ENCODE measurements around the gene NUP107. TPM values are rescaled to one million over a fixed set of nuclear protein-coding genes. Genes with fewer than 3 reads are reported as not detected.

Gene NUP107
- total RNA-seq, 1 experiment from 2014 or later = 82.3 TPM

DNA sequence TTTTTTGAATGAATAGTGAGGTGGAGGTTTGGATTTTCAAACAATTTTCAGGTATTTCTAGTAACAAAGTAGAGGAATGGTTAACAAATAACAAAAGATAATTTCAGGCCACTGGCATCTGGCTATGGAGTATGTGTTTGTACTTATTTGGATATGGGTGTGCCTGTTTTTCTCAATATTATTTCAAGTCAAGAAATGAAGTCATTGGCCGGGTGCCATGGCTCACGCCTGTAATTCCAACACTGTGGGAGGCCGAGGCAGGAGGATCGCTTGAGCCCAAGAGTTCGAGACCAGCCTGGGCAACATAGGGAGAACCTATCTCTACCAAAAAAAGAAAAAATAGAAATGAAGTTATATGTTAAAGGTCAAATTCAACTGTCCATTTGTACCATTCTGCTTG, 73.1 kb downstream of the NUP107 start:
- H3K9me3 ChIP-seq (ENCODE audit: control insufficient read depth, insufficient read depth, low read depth, low read length) = no peaks in the 10 kb centered on the region
- no peak for ATAC-seq
- H3K36me3 ChIP-seq (ENCODE audit: control insufficient read depth, insufficient read depth, low read length) = 0 out of 2 replicates have a peak, but pooled peaks cover 2% of the 10 kb centered on the region
- no peaks in the 10 kb centered on the region for H3K27me3 ChIP-seq (ENCODE audit: control insufficient read depth, insufficient read depth, low read length)
- in situ Hi-C loops (cut with HindIII; ENCODE audit: low pct_unique_long_range_greater_than_20kb, low sequenced_read_pairs) = no loop called here
- POLR2A ChIA-PET = no interaction called here
- H3K27ac ChIP-seq (ENCODE audit: low read length) = no peak overlapping the region
- BruUV-seq (replicated peaks) = no TSS peak
- CTCF ChIA-PET = no interaction called here
- no peaks in the 10 kb centered on the region for H3K4me1 ChIP-seq (ENCODE audit: control insufficient read depth, insufficient read depth, low read length)
- intact Hi-C loops (cut with micrococcal nuclease; ENCODE audit: unreplicated experiment) = no loop called here
- H3K4me3 ChIP-seq (ENCODE audit: low read depth in 2 of 2, low read length in 2 of 2) = no peak overlapping the region
- TF ChIP-seq REST (IDR thresholded peaks at IDR 0.05; ENCODE audit: insufficient read depth in 1 of 2, low read depth in 2 of 2, low read length in 1 of 2) (no peak), CTCF (IDR thresholded peaks at IDR 0.05) (no peak), TCF7L2 (IDR thresholded peaks at IDR 0.05; ENCODE audit: low read depth, low read length) (no peak), SIN3A (IDR thresholded peaks at IDR 0.05; ENCODE audit: borderline replicate concordance, insufficient read depth, low read depth, low read length) (no peak), POLR2AphosphoS5 (IDR thresholded peaks at IDR 0.05; ENCODE audit: low read depth, low read length) (no peak)
- DNase-seq (ENCODE audit: low read depth, low spot score) = no peak

- no peak for ATAC-seq
- Histone ChIP-seq H3K36me3 (ENCODE audit: control insufficient read depth, insufficient read depth, low read length) (0 out of 2 replicates have a peak, but pooled peaks cover 2% of the 10 kb centered on the region), H3K27me3 (ENCODE audit: control insufficient read depth, insufficient read depth, low read length) (no peaks in the 10 kb centered on the region), H3K4me3 (ENCODE audit: low read depth in 2 of 2, low read length in 2 of 2) (no peak overlapping the region), H3K9me3 (ENCODE audit: control insufficient read depth, insufficient read depth, low read depth, low read length) (no peaks in the 10 kb centered on the region), H3K4me1 (ENCODE audit: control insufficient read depth, insufficient read depth, low read length) (no peaks in the 10 kb centered on the region), H3K27ac (ENCODE audit: low read length) (no peak overlapping the region)
- intact Hi-C loops (cut with micrococcal nuclease; ENCODE audit: unreplicated experiment) (no loop called here), in situ Hi-C loops (cut with HindIII; ENCODE audit: low pct_unique_long_range_greater_than_20kb, low sequenced_read_pairs) (no loop called here)
- TF ChIP-seq POLR2AphosphoS5 (IDR thresholded peaks at IDR 0.05; ENCODE audit: low read depth, low read length) (no peak), TCF7L2 (IDR thresholded peaks at IDR 0.05; ENCODE audit: low read depth, low read length) (no peak), REST (IDR thresholded peaks at IDR 0.05; ENCODE audit: insufficient read depth in 1 of 2, low read depth in 2 of 2, low read length in 1 of 2) (no peak), CTCF (IDR thresholded peaks at IDR 0.05) (no peak), SIN3A (IDR thresholded peaks at IDR 0.05; ENCODE audit: borderline replicate concordance, insufficient read depth, low read depth, low read length) (no peak)
- POLR2A ChIA-PET = no interaction called here
- CTCF ChIA-PET = no interaction called here
- no peak for DNase-seq (ENCODE audit: low read depth, low spot score)
- BruUV-seq (replicated peaks) = no TSS peak
These were observed 74.1 kb downstream of the NUP107 start for GRCh38 chr12:68760806-68761441.
